MM.1S (cell line): ENCODE data around the gene PSMB2.

ENCODE experiments used
- CTCF ChIP-seq: fragments of 300-600 bp; sonication (generic); IDR thresholded peaks from 2 replicates; pipeline ENCODE4 v1.5.1; 2016; ENCODE audit warnings: antibody characterized with exemption, low read length, mixed read lengths
- EZH2phosphoT487 ChIP-seq: fragments of 300-600 bp; sonication (generic); IDR thresholded peaks from 2 replicates; pipeline ENCODE4 v1.6.1; 2018; ENCODE audit warnings: antibody characterized with exemption, low read length

GRCh38 chr1:35555212-35555584, 86.1 kb downstream of the PSMB2 start:
- TF ChIP-seq CTCF (no peak), EZH2phosphoT487 (no peak)
